Fibroblast of villous mesenchyme (primary cell): ENCODE results near the gene C19orf53. TPM values are rescaled to one million over a fixed set of nuclear protein-coding genes. Genes with fewer than 3 reads are reported as not detected.

Experiments
- DNase-seq: peaks from one replicate; pipeline ENCODE4 v3.0.0-alpha.2; 2010; ENCODE audit warnings: low read depth
- H3K4me3 ChIP-seq: 2 replicates; pipeline ENCODE4 v1.5.1; 2011; ENCODE audit warnings: low read depth, mild to moderate bottlenecking, low read length
- total RNA-seq: library from RNA; depleted of rRNA; stranded (reverse); fragments of >200 nt; gene quantifications from 2 replicates; pipeline ENCODE4 v1.2.3, GENCODE V29; 2012
- TF ChIP-seq, protein P1 (sequence below): IDR thresholded peaks from 2 replicates; pipeline ENCODE4 v1.5.1; 2012; ENCODE audit warnings: low read depth, mild to moderate bottlenecking, low read length; ENCODE audit not compliant: insufficient read depth

C19orf53 gene
- total RNA-seq: 37.6 and 63.1 TPM in 2 replicates

DNA sequence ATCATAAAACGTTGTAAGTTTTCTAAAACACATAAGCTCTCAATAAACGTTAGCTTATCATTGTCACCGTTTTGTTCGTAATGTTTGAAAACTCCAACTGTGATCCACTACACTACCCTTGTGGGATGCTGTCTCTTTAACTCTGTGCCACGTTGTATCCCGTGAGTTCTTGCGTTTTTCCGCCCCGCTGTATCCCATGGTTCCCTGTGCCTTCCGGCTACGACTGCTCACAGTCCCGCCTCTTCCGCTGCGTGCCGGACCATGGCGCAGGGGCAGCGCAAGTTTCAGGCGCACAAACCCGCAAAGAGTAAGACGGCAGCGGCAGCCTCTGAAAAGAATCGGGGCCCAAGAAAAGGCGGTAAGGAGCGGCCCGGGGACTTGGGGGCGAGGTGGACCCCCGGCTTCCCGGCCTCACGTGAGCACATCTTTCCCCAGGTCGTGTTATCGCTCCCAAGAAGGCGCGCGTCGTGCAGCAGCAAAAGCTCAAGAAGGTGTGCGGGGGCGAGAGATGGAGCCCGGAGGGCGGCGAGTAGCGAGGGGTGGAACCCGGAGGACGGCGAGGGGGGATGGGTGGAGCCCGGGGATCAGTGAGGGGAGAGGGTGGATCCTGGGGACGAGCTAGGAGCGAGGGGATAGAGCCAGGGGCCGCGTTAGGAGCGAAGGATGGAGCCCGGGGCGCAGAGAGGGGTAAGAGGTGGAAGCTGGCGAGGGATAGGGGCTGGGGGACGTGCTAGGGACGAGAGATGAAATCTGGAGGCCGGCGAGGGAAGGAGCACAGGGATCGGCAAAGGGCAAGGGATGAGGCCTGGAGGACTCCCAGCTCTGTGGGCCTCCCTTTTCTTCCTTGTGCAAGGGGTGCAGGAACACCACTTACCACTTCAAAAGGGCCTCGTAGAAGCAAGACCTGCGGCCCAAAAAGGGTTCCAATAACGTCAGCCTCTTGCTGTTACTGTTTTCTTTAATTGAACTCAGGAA lies at the start of gene C19orf53:
Gene C19orf53, plus strand, starts transcription at position 240 of the 975 bp plus-strand sequence. Its CDS starts 22 bp downstream, at position 262.
- TF ChIP-seq, protein P1, sequence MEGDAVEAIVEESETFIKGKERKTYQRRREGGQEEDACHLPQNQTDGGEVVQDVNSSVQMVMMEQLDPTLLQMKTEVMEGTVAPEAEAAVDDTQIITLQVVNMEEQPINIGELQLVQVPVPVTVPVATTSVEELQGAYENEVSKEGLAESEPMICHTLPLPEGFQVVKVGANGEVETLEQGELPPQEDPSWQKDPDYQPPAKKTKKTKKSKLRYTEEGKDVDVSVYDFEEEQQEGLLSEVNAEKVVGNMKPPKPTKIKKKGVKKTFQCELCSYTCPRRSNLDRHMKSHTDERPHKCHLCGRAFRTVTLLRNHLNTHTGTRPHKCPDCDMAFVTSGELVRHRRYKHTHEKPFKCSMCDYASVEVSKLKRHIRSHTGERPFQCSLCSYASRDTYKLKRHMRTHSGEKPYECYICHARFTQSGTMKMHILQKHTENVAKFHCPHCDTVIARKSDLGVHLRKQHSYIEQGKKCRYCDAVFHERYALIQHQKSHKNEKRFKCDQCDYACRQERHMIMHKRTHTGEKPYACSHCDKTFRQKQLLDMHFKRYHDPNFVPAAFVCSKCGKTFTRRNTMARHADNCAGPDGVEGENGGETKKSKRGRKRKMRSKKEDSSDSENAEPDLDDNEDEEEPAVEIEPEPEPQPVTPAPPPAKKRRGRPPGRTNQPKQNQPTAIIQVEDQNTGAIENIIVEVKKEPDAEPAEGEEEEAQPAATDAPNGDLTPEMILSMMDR: no peak
- peak within 1 kb of the TSS; percentile 98 for H3K4me3 ChIP-seq
- peak; percentile 96 for DNase-seq

DNA sequence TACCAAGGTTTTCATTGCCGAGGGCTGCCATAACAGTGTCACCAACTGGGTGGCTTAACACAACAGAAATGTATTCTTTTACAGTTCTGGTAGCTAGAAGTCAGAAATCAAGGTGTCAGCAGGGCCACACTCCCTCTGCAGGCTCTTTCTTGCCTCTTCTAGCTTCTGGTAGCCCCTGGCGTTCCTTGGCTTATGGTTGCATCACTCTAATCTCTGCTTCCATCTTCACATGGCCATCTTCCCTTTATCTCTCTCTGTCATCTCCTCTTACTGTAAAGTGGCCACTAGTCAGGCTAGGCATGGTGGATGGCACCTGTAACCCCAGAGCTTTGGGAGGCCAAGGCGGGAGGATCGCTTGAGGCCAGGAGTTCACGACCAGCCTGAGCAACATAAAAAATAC lies 47.9 kb upstream of the C19orf53 start:
- TF ChIP-seq, protein P1: no peak
- no peak for DNase-seq
- no peak overlapping the region for H3K4me3 ChIP-seq

DNA sequence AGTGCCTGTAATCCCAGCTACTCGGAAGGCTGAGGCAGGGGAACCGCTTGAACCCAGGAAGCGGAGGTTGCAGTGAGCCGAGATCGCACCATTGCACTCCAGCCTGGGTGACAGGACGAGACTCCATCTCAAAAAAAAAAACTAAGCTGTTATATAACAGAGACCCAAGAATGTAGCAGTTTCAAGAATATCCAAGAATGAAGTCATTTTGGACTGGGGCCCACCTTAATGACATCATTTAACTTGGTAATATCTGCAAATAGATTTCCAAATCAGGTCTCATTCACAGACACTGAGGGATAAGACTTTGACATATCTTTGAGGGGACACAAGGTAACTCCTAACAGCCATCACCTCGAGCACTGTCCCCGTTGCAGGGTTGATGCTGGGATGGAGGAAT lies 46.5 kb upstream of the C19orf53 start:
- TF ChIP-seq, protein P1: no peak
- DNase-seq: no peak
- H3K4me3 ChIP-seq: no peak overlapping the region

DNA sequence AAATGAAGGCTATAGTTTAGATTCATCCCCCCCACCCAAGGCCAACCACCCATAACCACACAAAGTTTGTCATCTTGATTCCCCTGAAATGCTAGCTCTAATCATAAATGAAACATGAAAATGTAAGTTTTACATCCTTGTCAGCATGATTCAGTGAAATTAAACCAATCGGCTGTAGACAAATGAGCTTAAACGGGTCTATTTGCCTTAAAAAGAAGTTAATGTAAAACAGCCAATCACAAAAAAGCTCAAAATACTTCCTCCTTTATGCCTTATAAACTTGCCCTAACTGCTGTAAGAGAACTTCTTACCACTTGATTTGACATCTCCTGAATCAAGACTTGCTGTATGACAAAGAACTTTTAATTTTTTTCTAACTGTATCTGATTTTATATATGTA lies 44.4 kb upstream of the C19orf53 start:
- no peak for DNase-seq

DNA sequence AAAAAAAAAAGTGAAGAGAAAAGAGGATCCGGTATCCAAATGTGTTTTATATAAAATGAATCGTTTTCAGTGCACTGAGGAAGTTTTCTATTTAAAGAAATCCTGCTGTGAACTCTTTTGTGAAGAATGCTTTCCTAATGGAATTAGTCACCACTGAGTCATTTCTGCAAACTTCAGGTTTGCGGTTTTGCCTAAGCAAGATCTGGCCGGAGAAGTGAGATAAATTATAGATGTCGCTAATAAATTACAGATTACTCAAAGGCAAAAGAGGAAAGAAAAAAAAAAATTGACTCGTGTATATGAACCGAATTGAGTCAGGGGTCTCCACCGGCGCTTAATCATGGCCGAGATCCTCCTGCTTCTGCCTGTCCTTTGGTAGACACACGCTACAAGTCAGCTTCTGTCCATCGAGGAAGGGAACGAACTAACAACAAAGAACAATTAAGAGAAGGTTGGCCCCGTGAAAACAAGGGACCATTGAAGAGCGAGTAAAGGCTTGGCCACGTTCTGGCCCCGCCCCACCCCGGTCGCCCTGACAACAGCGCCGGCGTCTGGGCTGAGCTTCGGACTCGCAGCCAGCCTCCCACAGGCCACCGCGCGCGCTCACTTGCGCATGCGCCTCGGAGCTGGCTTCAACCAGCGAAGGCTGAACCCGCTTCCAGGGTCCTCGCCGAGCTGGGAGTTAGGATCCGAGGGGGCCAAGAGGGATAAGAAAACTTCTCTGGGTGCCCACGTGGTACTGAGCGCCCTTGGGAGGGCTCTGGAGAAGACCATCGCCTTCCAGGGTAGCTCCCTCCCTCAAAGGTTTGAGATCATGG lies 42.9 kb upstream of the C19orf53 start:
- peak overlapping the region; percentile 79 for H3K4me3 ChIP-seq
- peak; percentile 97 for DNase-seq
- TF ChIP-seq, protein P1: no peak

More for the DNA sequence above, 44.4 kb upstream of the C19orf53 start:
- H3K4me3 ChIP-seq: no peak overlapping the region
- TF ChIP-seq, protein P1: no peak

DNA sequence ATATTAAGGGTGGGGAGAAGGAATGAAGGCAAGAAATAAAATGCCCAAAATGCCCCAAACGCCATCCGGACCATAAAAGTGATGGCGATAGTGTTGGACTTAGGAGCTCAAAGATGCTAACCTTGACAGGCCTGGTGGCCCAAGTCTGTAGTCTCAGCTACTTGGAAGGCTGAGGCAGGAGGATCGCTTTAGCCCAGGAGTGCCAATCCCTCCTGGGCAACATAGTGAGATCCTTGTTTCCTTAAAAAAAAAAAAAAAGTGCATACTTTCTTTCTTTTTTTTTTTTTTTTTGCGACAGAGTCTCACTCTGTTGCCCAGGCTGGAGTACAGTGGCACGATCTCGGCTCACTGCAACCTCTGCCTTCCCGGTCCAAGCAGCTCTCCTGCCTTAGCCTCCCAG lies 41.9 kb upstream of the C19orf53 start:
- TF ChIP-seq, protein P1: no peak
- H3K4me3 ChIP-seq: peak overlapping the region; percentile 79
- DNase-seq: no peak
